Measurements from ENCODE around the gene FOXP1.

FOXP1 gene

DNA sequence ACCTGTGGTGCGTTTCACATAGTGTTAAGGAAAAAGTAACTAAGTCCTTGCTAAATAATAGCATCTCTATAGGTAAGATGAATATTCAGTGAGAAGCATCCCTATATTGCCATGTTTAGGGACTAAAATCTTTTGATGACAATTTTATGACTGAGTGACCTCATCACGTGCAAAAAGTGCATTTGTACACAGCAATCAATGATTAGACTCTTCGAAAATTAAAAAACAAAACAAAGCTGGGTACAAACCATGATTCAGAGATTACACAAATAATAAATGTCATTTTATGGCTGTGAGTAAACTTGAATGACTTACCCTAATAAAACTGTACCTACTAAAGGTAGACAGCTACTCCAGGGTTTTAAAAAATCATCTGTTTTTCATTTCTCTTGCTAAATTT, 505.3 kb downstream of the FOXP1 start:
- TF ChIP-seq, protein P1, sequence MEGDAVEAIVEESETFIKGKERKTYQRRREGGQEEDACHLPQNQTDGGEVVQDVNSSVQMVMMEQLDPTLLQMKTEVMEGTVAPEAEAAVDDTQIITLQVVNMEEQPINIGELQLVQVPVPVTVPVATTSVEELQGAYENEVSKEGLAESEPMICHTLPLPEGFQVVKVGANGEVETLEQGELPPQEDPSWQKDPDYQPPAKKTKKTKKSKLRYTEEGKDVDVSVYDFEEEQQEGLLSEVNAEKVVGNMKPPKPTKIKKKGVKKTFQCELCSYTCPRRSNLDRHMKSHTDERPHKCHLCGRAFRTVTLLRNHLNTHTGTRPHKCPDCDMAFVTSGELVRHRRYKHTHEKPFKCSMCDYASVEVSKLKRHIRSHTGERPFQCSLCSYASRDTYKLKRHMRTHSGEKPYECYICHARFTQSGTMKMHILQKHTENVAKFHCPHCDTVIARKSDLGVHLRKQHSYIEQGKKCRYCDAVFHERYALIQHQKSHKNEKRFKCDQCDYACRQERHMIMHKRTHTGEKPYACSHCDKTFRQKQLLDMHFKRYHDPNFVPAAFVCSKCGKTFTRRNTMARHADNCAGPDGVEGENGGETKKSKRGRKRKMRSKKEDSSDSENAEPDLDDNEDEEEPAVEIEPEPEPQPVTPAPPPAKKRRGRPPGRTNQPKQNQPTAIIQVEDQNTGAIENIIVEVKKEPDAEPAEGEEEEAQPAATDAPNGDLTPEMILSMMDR (IDR thresholded peaks at IDR 0.05; ENCODE audit: low read depth, low read length): no peak
- no peak overlapping the region for H3K4me3 ChIP-seq (ENCODE audit: low read depth, low read length)

DNA sequence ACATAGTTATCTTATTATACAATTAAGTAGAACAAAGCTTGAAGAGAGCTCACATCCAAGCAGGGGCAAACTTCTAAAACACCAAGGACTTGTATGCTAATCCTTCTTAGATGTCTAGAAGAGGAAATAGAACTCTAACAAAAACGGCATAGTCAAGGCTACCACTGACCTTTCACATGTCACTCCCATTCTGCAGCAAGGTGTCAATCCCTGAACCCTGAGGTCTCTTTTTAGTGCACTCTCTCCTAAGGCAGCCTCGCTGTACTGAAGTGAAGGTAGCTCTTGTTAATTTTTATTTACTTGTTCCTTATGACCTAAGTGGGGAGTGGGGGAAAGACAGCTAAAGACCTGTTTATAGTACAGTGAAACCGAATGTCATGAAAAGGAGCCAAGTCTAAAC, 506.5 kb downstream of the FOXP1 start:
- TF ChIP-seq, protein P1 (IDR thresholded peaks at IDR 0.05; ENCODE audit: low read depth, low read length): no peak
- no peak overlapping the region for H3K4me3 ChIP-seq (ENCODE audit: low read depth, low read length)

DNA sequence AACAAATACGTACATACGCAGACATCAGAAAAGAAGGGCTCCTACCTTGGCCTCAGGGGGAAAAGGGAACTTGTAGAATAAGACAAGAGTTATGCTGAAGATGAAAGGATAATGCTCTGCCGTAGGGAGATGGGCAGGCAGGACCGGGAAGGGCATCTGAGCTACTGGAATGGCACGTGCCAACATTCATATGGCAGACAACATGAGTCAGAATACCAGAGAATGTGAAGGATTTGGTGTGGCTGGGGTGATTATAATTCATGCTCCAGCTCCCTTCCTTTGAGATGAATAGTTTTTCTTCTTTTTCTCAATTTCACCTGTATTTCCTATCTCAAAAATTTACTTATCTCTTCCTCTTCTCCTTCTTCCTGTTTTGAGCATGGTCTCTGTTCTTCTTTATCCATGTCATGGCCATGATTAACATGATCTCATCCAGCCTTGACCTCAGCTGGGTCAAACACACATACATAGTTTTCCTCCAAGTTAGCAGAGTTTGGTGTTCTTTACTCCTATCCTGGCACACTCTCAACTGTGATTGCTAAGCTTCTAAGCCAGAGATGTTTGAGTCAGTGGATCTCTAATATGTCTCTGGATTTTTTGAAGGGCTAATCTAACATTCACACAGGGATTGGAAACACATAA, 507.0 kb downstream of the FOXP1 start:
- TF ChIP-seq, protein P1 (IDR thresholded peaks at IDR 0.05; ENCODE audit: low read depth, low read length): no peak
- no peak overlapping the region for H3K4me3 ChIP-seq (ENCODE audit: low read depth, low read length)

DNA sequence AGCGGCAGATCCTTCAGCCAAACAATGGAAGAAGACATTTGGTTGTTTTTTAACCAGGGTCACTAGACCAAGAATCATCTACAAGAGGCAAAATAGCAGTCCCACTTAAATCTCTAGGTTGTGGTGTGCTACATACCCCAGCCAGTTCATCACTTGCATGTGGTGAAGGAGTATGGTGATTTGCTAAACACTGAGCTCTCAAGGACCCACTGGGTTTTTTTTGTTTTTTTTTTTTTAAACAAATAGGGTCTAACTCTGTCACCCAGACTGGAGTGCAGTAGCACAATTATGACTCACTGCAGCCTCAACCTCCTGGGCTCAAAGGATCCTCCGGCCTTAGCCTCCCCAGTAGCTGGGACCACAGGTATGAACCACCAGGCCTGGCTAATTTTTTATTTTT, 508.0 kb downstream of the FOXP1 start:
- H3K4me3 ChIP-seq (ENCODE audit: low read depth, low read length): no peak overlapping the region
- TF ChIP-seq, protein P1 (IDR thresholded peaks at IDR 0.05; ENCODE audit: low read depth, low read length): no peak

DNA sequence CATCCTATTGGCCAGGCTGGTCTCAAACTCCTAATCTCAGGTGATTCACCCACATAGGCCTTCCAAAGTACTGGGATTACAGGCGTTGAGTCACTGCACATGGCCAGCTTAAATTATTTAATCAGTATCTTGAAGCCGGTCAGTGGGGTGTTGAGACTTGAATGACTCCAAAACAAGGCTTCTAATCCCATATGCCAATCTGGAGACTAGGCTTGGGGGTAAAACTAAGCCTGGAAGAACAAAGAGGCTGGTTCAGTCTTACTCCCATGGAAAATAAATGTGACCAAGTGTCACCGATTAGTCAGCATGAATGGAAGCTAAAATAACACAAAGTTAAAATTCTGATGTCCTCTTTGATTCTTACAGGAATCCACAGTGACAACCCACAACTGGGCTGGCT, 509.1 kb downstream of the FOXP1 start:
- TF ChIP-seq, protein P1 (IDR thresholded peaks at IDR 0.05; ENCODE audit: low read depth, low read length): no peak

DNA sequence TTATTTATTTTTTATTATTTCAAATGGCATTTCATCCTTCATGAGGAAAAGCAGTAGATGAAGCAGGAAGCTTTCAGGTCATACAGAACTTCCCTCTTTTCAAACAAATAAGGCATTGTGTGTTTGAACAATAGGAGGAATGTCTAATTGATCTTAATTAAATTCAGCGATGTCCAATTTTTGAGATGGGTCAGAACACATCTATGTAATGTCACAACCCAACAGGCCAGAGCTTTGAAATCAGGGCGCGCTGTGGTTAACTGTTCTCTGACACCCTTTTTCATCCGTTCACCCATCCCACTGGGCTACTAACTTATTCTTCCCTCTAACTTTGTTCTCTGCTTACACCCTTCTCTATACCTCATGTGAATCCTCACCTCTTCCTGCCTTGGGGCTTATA, 510.5 kb downstream of the FOXP1 start:
- TF ChIP-seq, protein P1 (IDR thresholded peaks at IDR 0.05; ENCODE audit: low read depth, low read length): no peak
- H3K4me3 ChIP-seq (ENCODE audit: low read depth, low read length): no peak overlapping the region

More for the DNA sequence above, 509.1 kb downstream of the FOXP1 start:
- no peak overlapping the region for H3K4me3 ChIP-seq (ENCODE audit: low read depth, low read length)

DNA sequence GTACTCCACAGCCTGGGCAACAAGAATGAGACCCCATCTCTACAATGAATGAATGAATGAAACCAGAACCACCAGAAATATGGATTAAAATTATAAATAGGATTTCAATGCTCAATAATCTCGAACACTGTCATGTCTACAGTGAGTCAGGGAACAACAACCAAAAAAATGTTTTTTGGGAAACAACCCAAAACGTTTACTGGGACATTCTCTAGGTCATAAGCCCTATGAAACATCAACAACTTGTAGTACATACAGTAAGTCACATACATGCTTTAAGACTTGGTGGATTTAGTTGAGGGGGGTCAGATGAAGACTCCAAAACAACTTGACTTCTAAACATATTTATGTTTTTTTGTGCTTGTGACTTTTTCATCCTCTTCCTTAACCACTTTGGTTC, 511.2 kb downstream of the FOXP1 start:
- H3K4me3 ChIP-seq (ENCODE audit: low read depth, low read length): no peak overlapping the region
- TF ChIP-seq, protein P1 (IDR thresholded peaks at IDR 0.05; ENCODE audit: low read depth, low read length): no peak

All from WI38 (cell line).